HK-2 (cell line): ENCODE results near the gene CTNNA1.
A peak's percentile ranks its signal among the peaks of the same experiment; 100 is the strongest.
"Not testable (repeated sequence)": the region's sequence is repeated elsewhere in the genome, so short reads cannot be mapped to it uniquely, and the experiment has no call there.

Experiments used
- DNase-seq: peaks from one replicate; pipeline ENCODE4 v3.0.0-alpha.2; 2018; ENCODE audit not compliant: unreplicated experiment

Gene CTNNA1

DNA sequence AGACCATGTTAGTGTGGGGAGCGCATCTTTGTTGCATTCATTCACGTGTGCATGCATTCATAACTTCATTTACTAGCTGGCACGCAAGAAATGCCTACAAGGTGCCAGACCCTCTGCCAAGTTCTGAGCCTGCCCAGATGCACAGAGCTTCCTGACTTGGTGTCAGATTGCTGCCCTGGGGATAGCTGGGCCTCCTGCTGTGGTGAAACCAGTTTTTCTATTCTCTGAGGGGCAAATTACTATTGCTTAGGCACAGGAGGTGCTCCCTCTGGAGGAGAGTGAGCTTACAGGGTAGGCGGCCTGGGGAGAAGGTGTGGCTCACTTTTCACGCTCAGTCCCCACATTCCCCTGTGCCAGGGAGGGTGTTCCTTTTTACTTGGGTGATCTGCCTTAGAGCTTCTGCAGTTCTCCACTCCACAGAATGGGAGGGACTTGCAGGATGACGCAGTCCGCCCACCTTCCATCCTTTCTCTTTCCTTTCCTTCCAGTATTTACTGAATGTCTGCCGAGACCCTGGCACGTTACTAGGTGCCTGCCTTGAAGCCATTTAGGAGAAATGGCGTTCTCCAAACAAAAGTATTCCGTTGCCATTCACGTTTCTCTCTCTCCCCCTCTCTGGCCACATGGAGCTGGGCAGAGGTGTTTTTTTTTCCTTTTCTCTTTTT, 27.9 kb upstream of the CTNNA1 start:
- no peak for DNase-seq

DNA sequence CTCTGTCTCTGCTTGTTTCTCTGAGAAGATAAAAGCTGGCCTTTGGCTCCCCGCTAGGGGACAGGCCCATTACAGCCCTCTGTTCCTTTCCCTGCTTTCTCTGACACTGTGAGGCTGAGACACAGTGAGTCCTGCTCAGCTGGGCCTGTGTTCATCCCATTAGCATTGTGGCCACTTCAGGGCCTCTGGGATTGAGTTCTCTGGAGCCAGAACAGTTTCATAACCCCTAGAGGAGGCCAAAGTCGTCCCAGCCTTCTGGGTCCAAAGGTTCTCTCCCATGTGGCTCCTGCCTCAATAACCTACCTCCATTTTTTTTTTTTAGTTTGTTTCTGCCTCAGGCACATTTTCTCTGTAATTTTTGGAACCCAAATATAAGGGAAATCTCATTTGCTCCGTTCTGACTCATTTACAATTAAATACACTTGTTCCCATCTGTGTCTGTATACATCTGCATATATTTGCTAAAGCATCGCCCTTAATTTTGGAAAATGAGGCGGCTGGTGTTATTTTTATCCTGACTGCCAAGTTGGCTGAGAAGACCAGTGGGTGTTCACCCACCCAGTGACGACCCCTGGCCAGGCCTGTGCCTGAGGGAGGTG, 27.3 kb upstream of the CTNNA1 start:
- DNase-seq = no peak

DNA sequence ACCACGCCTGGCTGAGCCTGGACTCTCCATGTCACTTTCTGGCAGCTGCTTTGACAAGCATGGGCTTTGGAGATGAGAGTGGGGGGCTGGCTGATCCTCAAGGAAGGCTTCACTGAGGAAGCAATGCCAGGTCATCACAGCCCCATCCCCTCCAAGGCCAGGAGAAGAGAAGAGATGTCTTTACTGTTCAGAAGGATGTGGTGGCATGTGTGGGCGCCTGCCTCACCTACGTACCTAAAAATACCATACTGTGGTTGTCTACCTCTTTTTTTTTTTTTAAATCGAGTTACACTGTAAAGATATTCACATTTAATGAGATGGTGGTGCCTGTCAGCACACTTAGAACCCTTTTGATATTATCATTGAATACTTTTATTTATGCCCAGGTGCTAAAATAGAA, 26.4 kb upstream of the CTNNA1 start:
- DNase-seq = no peak

- DNase-seq = not testable (repeated sequence)
Measured at GRCh38 chr5:138730496-138730895, 22.7 kb upstream of the CTNNA1 start.

DNA sequence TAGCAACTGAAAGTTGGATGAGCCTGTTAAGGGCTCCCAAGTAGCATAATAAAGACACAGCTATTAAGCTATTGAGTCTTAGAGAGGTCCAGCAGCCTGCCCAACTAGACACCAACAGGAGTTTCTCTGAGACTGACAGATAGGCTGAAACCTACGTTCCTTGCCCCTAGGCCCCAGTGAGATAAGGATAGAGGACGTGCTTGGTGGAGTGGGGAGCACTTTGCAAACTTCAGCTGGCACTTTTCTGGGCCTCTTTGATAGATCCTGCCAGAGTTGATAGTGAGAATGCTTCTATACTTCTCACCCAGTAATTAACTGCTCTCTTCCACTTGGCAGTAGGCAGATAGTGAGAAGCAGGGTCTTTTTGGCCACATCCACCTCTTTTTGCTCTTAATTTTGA, 20.8 kb upstream of the CTNNA1 start:
- DNase-seq = no peak

DNA sequence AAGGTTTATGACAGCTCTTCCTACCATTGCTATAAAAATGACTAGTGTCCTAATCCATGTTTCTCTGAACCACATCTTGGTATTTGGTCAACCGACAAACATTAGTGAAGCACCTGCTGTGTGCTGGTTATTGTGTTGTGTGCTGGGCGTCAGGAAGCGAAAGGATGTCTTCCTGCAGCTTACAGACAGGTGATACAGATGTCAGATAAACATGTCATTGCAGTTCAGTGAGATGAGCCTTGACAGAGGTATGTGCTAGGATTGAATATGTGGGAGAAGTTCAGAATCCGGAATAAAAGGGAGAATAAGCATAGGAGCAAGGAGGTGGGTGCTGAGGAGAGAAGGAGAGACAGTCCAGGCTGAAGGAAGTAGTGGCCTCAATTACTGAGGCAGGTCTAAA, 20.3 kb upstream of the CTNNA1 start:
- no peak for DNase-seq

DNA sequence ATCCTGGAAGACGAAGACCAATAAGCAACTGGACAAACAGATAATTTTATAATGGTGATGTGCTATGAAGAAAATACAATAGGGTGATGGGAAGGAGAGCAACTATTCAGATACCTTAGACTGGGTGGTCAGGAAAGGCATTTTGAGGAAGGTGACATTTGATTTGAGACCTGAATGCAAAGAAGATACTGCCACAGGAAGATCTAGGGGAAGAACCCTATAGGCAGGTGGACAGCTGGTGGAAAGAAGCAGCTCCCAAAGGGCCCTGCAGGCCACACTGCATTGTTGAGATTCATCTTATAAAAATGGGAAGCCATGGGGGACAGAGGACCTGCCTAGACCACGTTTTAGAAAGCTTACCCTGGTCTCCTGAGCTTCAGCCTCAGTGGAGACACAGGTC, 19.7 kb upstream of the CTNNA1 start:
- no peak for DNase-seq

DNA sequence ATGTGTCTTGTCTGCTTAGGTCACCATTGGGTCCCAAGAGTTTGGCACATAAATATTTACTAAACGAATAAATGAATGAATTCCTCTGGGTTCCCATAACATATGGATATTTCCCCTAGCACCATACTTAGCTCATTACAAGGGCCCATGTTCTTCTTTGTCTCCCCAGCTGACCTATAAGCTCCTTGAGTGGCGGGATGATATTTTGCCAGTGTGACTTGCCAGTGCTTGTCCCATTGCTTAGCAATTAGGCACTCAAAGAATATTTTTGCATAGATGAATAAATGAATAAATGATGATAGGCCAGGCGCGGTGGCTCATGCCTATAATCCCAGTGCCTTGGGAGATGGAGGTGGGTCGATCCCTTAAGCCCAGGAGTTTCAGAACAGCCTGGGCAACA, 16.9 kb upstream of the CTNNA1 start:
- DNase-seq = no peak

DNA sequence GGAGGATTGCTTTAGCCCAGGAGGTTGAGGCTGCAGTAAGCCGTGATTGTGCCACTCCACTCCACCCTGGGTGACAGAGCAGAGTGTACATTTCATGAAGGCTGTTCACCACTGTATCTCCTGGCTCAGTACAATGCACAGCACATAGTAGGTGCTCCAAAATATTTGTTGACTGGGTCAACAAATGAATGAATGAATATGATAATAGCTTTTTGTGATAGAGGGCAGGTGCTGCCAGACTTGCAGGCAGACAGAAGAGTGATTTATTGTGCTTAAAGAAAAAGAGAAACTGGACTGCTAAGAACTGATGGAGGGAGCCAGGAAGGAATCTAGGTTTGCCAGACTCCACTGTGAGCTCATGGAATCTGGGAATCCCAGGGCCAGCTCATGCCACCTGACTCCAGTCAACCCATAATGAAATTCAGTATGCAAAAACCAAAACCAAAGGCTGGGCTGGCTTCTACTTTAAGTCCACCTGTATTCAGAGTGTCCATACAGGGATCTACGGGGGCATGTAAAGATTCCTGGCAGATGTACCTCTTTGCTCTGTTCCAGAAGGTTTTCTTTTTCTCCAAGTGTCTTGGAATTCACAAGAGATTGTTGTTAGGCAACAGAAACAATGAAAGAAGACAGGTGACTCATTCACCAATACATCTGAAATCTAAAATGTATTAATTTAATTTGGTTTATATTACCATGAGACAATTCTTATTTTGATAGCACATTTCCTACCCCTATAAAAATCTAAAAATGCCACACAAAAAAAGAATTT, 15.5 kb upstream of the CTNNA1 start:
- DNase-seq = no peak

GRCh38 chr5:138738399-138738798, 14.8 kb upstream of the CTNNA1 start:
- DNase-seq = no peak

- no peak for DNase-seq
Measured at GRCh38 chr5:138739938-138740337, 13.3 kb upstream of the CTNNA1 start.

DNA sequence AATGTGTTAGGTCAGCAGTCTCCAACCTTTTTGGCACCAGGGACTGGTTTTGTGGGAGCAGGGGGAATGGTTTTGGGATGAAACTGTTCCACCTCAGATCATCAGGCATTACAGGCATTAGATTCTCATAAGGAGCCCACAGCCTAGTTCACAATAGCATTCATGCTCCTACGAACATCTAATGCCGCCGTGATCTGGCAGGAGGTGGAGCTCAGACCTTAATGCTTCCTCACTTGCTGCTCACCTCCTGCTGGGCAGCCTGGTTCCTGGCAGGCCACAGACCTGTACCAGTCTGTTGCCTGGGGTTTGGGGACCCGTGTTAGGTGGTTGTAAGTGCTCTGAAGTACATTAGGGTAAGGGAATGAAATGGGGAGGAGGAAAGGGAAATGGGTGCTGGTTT, 9.7 kb upstream of the CTNNA1 start:
- DNase-seq = no peak

- no peak for DNase-seq
Measured at GRCh38 chr5:138745268-138745667, 8.0 kb upstream of the CTNNA1 start.

- no peak for DNase-seq
Measured at GRCh38 chr5:138748630-138749081, 4.6 kb upstream of the CTNNA1 start.

- DNase-seq = not testable (repeated sequence)
Measured at GRCh38 chr5:138751344-138751743, 1.9 kb upstream of the CTNNA1 start.

GRCh38 chr5:138752341-138752950, 779 bp upstream of the CTNNA1 start:
- no peak for DNase-seq

DNA sequence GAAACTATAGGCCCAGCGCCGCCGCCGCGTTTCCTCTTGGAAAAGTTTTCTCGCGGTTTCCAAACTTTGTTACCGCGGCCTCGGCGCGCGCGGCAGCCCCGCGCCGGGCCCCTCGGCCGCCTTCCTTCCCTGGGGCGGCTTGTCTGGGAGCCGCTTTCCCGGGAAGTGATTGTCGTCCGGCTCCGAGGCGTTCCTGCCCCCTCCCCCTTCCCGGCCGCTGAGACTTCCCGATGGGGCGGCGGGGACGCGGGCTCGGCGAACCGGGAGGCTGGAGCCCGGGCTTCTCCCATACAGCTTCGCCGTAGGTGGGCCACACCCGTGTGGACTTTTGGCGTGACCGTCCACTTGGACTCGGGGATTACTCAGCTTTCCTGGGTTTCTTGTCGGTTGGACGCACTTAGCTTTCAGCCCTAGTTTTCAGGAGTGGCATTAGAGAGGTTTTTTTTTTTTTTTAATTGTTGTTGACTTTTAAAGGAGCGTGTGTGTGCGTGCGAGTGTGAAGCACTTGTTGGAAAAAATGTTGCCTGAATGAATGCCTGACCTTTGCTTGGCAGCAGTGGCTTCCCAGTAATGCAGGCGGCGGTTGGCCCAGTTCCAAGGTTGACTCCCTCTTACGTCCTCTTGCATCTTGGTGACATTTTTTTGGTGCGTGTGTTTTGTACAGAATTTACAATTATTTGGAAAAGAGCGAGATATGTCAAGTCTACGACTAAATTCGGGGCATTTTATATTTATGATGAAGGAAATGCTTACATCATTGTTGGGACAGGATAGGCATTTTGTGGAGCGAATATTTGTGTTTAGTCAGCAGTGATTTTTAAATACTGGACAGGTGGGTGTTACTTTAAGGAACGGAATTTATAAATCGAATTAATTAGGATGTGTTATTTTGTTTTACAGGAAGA, 821 bp downstream of the CTNNA1 start:
- peak; percentile 72 for DNase-seq

DNA sequence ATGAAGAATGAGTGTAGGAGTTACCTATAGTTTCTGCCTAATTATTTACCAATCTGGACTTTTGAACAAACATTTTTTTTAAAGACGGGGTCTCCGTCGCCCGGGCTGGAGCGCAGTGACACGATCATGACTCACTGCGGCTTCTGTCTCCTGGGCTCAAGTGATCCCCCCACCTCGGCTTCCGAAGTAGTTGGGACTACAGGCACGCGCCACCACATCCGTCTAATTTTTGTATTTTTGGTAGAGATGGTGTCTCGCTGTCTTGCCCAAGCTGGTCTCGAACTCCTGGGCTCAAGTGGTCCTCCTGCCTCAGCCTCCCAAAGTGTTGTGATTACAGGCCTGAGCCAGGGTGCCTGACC, 1.5 kb downstream of the CTNNA1 start:
- no peak for DNase-seq

GRCh38 chr5:138755084-138755748, 2.0 kb downstream of the CTNNA1 start:
- no peak for DNase-seq

GRCh38 chr5:138757061-138757776, 4.0 kb downstream of the CTNNA1 start:
- no peak for DNase-seq
